LNCAP (cell line): ENCODE results near the gene ADRA2B.

Source experiments
- TF ChIP-seq, protein P1 (sequence below): fragments of 450-650 bp; IDR thresholded peaks from 2 replicates; pipeline ENCODE4 v1.5.1; 2017; ENCODE audit warnings: mild to moderate bottlenecking

Gene ADRA2B

DNA sequence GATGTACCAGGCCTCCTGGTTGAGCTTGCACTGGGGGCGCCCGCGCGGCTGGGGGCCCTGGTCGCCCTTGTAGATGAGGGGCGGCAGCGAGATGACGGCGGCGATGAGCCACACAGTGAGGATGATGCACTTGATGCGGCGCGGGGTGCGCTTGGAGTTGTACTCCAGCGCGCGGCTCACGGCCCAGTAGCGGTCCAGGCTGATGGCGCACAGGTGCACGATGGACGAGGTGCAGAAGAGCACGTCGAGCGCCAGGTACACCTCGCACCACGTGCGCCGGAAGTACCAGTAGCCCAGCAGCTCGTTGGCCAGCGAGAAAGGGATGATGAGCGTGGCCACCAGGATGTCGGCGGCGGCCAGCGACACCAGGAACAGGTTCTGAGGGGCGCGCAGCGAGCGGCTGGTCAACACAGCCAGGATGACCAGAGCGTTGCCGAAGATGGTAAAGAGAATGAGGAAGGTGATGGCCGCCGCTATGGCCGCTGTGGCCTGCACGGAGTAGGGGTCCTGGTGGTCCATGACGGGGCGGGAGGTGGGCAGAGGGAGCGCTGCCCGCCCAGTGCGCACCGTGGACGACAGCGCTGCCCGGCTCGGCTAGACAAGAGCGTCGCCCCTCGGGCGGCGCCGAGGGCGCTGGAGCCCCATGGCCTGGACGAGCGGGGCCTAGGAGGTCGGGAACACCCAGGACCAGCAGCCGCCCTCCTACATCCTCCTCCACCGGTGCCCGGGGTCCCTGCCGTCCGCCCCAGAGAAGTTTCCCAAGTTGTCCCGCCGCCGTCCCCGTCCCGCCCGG, 544 bp downstream of the ADRA2B start:
- TF ChIP-seq, protein P1, sequence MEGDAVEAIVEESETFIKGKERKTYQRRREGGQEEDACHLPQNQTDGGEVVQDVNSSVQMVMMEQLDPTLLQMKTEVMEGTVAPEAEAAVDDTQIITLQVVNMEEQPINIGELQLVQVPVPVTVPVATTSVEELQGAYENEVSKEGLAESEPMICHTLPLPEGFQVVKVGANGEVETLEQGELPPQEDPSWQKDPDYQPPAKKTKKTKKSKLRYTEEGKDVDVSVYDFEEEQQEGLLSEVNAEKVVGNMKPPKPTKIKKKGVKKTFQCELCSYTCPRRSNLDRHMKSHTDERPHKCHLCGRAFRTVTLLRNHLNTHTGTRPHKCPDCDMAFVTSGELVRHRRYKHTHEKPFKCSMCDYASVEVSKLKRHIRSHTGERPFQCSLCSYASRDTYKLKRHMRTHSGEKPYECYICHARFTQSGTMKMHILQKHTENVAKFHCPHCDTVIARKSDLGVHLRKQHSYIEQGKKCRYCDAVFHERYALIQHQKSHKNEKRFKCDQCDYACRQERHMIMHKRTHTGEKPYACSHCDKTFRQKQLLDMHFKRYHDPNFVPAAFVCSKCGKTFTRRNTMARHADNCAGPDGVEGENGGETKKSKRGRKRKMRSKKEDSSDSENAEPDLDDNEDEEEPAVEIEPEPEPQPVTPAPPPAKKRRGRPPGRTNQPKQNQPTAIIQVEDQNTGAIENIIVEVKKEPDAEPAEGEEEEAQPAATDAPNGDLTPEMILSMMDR, result no peak

DNA sequence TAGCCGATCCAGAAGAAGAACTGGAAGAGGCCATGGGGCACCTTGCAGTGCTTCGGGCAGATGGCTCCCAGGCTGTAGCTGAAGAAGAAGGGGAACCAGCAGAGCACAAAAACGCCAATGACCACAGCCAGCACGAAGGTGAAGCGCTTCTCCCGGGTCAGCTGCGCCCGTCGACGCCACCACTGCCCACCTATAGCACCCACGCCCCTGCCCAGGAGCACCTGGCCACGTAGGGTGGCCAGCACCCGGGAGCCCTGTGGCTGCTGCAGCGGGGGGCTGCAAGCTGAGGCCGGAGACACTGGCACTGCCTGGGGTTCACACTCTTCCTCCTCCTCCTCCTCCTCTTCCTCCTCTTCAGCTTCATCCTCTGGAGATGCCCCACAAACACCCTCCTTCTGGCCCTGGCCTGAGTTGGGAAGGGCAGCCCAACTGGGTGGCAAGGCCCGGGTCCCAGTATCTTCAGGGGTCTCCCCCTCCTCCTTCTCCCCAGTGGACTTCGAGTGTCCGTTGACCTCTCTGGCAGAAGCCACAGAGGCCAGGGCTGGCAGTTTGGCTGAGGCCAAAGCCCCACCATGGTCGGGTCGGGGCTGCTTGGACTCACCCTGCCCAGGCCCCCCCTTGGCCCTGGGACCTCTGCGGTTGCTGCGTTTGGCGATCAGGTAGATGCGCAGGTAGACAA, 1.3 kb downstream of the ADRA2B start:
- TF ChIP-seq, protein P1, result no peak

DNA sequence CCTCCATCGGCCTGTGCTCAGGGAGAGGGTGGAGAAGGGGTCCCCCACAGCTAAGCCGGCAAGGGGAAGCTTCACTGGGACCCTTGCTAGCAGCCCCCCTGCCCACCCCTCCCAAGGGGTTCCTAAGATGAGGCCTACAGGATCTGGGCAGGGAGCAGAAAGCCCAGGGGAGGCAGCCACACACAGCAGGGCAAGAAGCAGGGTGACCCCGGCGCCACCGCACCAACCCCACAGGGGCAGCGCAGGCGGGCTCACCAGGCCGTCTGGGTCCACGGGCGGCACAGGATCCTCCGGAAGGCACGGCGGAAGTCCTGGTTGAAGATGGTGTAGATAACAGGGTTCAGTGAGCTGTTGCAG, 1.8 kb downstream of the ADRA2B start:
- TF ChIP-seq, protein P1, result no peak

DNA sequence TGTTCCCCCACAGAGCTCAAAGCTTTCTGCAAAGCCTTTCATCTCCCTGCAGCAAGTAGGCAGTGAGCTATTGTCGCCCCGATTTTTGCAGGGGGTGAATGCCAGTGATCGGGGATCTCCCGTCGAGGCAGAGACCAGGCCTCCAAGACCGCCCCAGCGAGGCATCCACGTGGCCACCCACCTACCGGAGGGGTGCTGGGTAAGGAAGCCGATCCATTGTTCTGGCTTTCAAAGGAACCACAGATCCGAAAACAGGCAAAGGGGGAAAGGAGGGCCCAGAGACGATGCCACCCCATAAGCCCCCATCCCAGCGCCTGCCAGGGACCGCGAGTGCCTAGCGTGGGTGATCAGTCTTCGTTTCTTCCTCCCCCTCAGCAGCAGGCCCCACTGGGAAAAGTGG, 2.4 kb downstream of the ADRA2B start:
- TF ChIP-seq, protein P1, result no peak

DNA sequence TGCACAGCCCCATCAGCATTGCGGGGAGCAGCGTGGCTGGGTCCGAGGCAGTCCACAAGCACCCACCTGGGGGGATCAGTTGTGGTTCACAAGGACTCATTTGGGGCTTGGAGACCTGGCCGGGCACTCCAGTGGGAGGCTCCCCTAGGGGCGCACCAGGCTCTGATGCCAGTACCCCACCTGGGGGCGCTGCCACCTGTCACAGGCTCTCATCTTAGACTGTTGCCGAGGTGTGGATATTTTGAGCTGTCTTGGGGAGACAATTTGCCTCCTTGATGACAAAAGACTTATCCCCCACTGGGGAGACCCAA, 3.0 kb downstream of the ADRA2B start:
- TF ChIP-seq, protein P1, result no peak

DNA sequence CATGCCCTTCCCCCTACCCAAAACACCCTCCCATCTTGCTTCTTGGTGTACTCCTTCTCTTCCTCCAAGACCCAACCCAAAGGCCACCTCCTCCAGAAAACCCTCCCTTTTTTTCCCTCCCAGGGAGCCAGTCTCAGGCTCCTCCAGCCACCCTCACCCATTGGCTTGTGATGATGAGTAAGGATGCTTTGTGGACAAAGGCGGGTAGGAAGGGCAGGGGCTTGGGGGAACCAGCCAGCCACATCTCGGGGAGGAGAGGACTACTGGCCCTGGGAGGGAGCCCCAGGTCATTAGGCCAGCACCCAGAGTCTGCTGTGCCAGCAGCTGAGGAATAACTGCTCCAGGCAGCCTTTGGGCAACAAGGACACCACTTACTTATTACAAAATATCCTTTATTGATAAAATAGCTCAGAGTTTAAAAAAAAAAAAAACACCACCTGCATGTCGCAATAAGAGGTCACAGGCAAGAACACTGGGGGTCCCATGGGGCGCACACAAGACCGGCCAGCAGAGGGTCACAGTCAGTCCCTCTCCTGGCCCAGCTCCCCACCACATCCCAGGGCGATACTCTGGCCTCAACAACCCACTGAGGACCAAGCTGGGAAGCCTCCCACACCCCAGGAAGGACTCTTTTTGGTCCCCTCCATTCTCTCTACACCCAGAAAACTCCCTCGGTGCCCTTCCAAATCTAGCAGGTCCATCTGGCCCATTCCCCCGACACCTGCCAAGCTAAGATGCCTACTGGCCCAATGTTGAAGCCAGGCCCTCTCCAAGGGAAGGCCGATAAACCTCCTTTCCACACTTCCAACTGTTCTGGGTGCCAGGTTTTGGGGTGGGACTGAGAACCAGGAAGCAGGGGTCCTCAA, 3.6 kb downstream of the ADRA2B start:
- TF ChIP-seq, protein P1, result no peak

DNA sequence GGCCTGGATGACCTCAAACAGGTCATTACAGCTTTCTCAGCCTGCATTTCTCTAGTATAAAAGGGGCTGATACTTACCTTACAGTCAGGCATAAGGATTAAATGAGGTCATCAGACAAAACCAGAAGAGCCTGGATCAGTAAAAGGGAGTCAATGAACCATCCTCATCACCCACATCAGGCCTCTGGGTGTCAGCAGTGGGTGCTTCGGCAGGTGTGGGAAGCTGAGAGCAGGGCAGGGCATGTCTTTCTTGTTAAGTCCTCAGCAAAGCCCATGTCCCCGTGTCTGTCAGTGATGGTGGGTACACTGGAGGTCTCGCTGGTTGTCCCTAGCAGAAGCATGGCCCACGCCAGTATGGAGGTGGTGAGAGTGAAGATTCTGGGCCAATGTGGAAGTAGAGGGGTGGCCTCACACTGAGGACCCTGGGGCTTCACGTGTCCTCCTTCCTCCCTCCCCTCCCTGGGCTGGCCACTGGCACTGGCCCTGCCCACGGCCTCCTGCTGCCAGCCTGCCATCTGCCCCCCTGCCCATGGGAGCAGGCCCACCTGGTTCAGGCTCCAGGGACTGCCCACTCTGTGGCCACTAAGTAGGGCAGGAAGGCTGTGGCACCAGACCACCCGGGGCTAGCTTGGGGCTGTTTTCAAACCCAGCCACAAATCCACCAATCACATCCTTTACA, 4.4 kb downstream of the ADRA2B start:
- TF ChIP-seq, protein P1, result no peak
